Ovary (tissue), 9 donors: ENCODE measurements around the gene CDH11. TPM values are rescaled to one million over a fixed set of nuclear protein-coding genes. Genes with fewer than 3 reads are reported as not detected.

ENCODE experiments used
- DNase-seq, 5 donors: peaks; one replicate each; pipeline ENCODE4 v3.0.0-alpha.2; 2019 to 2020
- H3K27ac ChIP-seq, 2 donors: fragments of 200-600 bp; one replicate each; pipeline versions ENCODE4 v1.5.1 to v1.8.0; 2019 to 2022
- H3K27me3 ChIP-seq: fragments of 200-600 bp; one replicate; pipeline ENCODE4 v1.8.0; 2022
- H3K36me3 ChIP-seq: fragments of 200-600 bp; sonication (generic); one replicate; pipeline ENCODE4 v1.5.1; 2019
- H3K4me1 ChIP-seq: one replicate; pipeline ENCODE4 v1.8.1; 2013; ENCODE audit warnings: mild to moderate bottlenecking, moderate library complexity; ENCODE audit not compliant: insufficient read depth
- H3K4me3 ChIP-seq: fragments of 200-600 bp; sonication (generic); one replicate; pipeline ENCODE4 v1.5.1; 2017
- H3K9me3 ChIP-seq, 2 donors: fragments of 200-600 bp in 1 of 2; sonication (generic) in 1 of 2; one replicate each; pipeline versions ENCODE4 v1.5.1 to v1.8.1; 2013 to 2019; ENCODE audit warnings: mild to moderate bottlenecking in 1 of 2, moderate library complexity in 1 of 2
- CTCF ChIP-seq, 3 donors: fragments of 450-650 bp in 2 of 3; fragments of 200-600 bp in 1 of 3; IDR thresholded peaks; one replicate each; pipeline versions ENCODE4 v1.5.1 to v1.8.0; 2016 to 2022; ENCODE audit warnings: antibody characterized with exemption in 3 of 3, mild to moderate bottlenecking in 1 of 3
- EP300 ChIP-seq: sonication (generic); formaldehyde crosslinking; IDR thresholded peaks from one replicate; pipeline ENCODE4 v1.6.1; 2017; ENCODE audit warnings: antibody characterized with exemption
- POLR2A ChIP-seq: fragments of 450-650 bp; IDR thresholded peaks from one replicate; pipeline ENCODE4 v1.6.1; 2017; ENCODE audit warnings: antibody characterized with exemption, mild to moderate bottlenecking, moderate library complexity
- WGBS, 3 donors: extraction: QIAGEN DNeasy Blood & Tissue Kit in 1 of 3; methylation state at CpG; one replicate each; pipeline versions ENCODE4 v1.1.5 to v1.1.7; 2013 to 2017; 5-methylcytosine and 5-hydroxymethylcytosine counted together
- intact Hi-C, 4 donors: fragments of 100-400 bp; cut with DNase I; formaldehyde crosslinking; loops; one replicate each; pipeline versions ENCODE4 v1.11.0 to v1.15.1; 2022 to 2023
- polyA plus RNA-seq, 2 donors: library from polyadenylated mRNA; stranded (reverse); fragments of 200-250 nt in 1 of 2; fragments of 350-450 nt in 1 of 2; fragmentation: Illumina TruSeq in 1 of 2; extraction: RNeasy Lipid Tissue Mini Kit (QIAGEN cat#74804) in 1 of 2; gene quantifications; one replicate each; pipeline ENCODE4 v1.2.3, GENCODE V29; 2013 to 2014
- total RNA-seq, 7 donors: library from RNA; depleted of rRNA in 2 of 7; stranded (reverse); fragments of >200 nt in 2 of 7; fragmentation: NEBNext Ultra II Directional in 3 of 7; extraction: Animal tissue kit (Norgen Biotek cat#: 25700) in 3 of 7; gene quantifications; one replicate each; pipeline versions ENCODE4 v1.1.0 to v1.2.4, GENCODE V29; 2016 to 2023
- donor health status: DM: no; HTN: no; CAD: no; lungs with moderate emphysema.
- donor health status: DM: no; HTN: no; CAD: no.
- donor health status: Bipolar disorder and iron deficiency.
- donor health status: DM: yes; HTN: yes; CAD: no.
- donor health status: DM: no; HTN: no; CAD: no.
- donor health status: DM: yes; HTN: yes; CAD: no.

The CDH11 gene
- total and polyA plus RNA-seq, 9 donors: 118 to 858 (median 478) TPM

GRCh38 chr16:64962786-64963185, 159.1 kb downstream of the CDH11 start:
- H3K4me3 ChIP-seq: no peak overlapping the region
- no peaks in the 10 kb centered on the region for H3K36me3 ChIP-seq
- no peak for TF ChIP-seq POLR2A
- no peak for TF ChIP-seq EP300
- intact Hi-C loops: no loop called here
- no peaks in the 10 kb centered on the region for H3K27me3 ChIP-seq
- H3K9me3 ChIP-seq: no peaks in the 10 kb centered on the region
- DNase-seq: no peak
- H3K4me1 ChIP-seq: no peaks in the 10 kb centered on the region
- WGBS, 3 donors: 31 to 59% (median 36%) methylated on average over 2 of the region's 2 CpGs
- H3K27ac ChIP-seq: no peak overlapping the region

GRCh38 chr16:64957246-64957645, 164.6 kb downstream of the CDH11 start:
- 48 to 68% (median 63%) methylated on average over 3 of the region's 3 CpGs for WGBS, 3 donors
- Histone ChIP-seq H3K27ac (no peak overlapping the region), H3K9me3 (no peaks in the 10 kb centered on the region), H3K4me3 (no peak overlapping the region), H3K27me3 (no peaks in the 10 kb centered on the region), H3K36me3 (no peaks in the 10 kb centered on the region), H3K4me1 (peaks cover 2% of the 10 kb centered on the region)
- no peak for TF ChIP-seq CTCF (IDR thresholded peaks at IDR 0.05)
- no peak for TF ChIP-seq POLR2A
- no peak for TF ChIP-seq EP300
- no peak for DNase-seq
- intact Hi-C loops: no loop called here

- H3K27ac ChIP-seq: no peak overlapping the region
Observed at GRCh38 chr16:64952177-64952576, 169.7 kb downstream of the CDH11 start.

GRCh38 chr16:64951193-64951592, 170.7 kb downstream of the CDH11 start:
- intact Hi-C loops: no loop called here
- H3K4me3 ChIP-seq: no peak overlapping the region
- WGBS, 3 donors: 90 to 92% (median 90%) methylated on average over 8 of the region's 8 CpGs

More at GRCh38 chr16:64952177-64952576, 169.7 kb downstream of the CDH11 start:
- Histone ChIP-seq H3K4me1 (peaks cover 2% of the 10 kb centered on the region), H3K4me3 (no peak overlapping the region), H3K27me3 (no peaks in the 10 kb centered on the region), H3K9me3 (no peaks in the 10 kb centered on the region), H3K36me3 (no peaks in the 10 kb centered on the region)
- no peak for DNase-seq
- TF ChIP-seq POLR2A (no peak), EP300 (no peak), CTCF (IDR thresholded peaks at IDR 0.05) (no peak)
- intact Hi-C loops: no loop called here

More at GRCh38 chr16:64951193-64951592, 170.7 kb downstream of the CDH11 start:
- Histone ChIP-seq H3K27ac (no peak overlapping the region), H3K27me3 (no peaks in the 10 kb centered on the region), H3K4me1 (peaks cover 2% of the 10 kb centered on the region), H3K36me3 (no peaks in the 10 kb centered on the region), H3K9me3 (no peaks in the 10 kb centered on the region)
- TF ChIP-seq POLR2A (no peak), CTCF (IDR thresholded peaks at IDR 0.05) (no peak), EP300 (no peak)
- no peak for DNase-seq
